Measurements from ENCODE around the gene SCEL. TPM values are rescaled to one million over a fixed set of nuclear protein-coding genes. Genes with fewer than 3 reads are reported as not detected.

SCEL gene
- total RNA-seq, 3 donors from 2014 or later (not counting 1 experiment from before 2014, with no cell fraction given) = not detected

- no peaks in the 10 kb centered on the region for H3K27me3 ChIP-seq (ENCODE audit: control insufficient read depth, insufficient read depth, low read length)
- intact Hi-C loops (cut with micrococcal nuclease) = no loop called here
- no peaks in the 10 kb centered on the region for H3K9me3 ChIP-seq (ENCODE audit: control insufficient read depth, insufficient read depth, low read length)
- WGBS (ENCODE audit: insufficient coverage) = 62% methylated on average over 2 of the region's 2 CpGs
- Mint-ChIP-seq H3K4me1 (no peaks in the 10 kb centered on the region), H3K36me3 (no peaks in the 10 kb centered on the region), H3K9me3 (no peaks in the 10 kb centered on the region), H3K4me3 (no peak overlapping the region), H3K27ac (no peak overlapping the region), H3K27me3 (ENCODE audit: low read depth in 2 of 2) (peaks cover 3 to 11% of the 10 kb centered on the region in 2 donors)
- no peak overlapping the region for H3K27ac ChIP-seq (ENCODE audit: low read length)
- ATAC-seq = no peak
- DNase-seq = no peak
- TF ChIP-seq CTCF (IDR thresholded peaks at IDR 0.05) = no peak
- no peaks in the 10 kb centered on the region for H3K4me1 ChIP-seq (ENCODE audit: control insufficient read depth, insufficient read depth, low read length)
- no peaks in the 10 kb centered on the region for H3K36me3 ChIP-seq (ENCODE audit: control insufficient read depth, insufficient read depth, low read length)
- H3K4me3 ChIP-seq (ENCODE audit: low read length) = no peak overlapping the region
Observed at GRCh38 chr13:77513719-77514335, 21.7 kb upstream of the SCEL start.

GRCh38 chr13:77514336-77514726, 21.2 kb upstream of the SCEL start:
- Histone ChIP-seq H3K27me3 (ENCODE audit: control insufficient read depth, insufficient read depth, low read length) (no peaks in the 10 kb centered on the region), H3K4me3 (ENCODE audit: low read length) (no peak overlapping the region), H3K27ac (ENCODE audit: low read length) (no peak overlapping the region), H3K9me3 (ENCODE audit: control insufficient read depth, insufficient read depth, low read length) (no peaks in the 10 kb centered on the region), H3K36me3 (ENCODE audit: control insufficient read depth, insufficient read depth, low read length) (no peaks in the 10 kb centered on the region), H3K4me1 (ENCODE audit: control insufficient read depth, insufficient read depth, low read length) (no peaks in the 10 kb centered on the region)
- no peak for TF ChIP-seq CTCF (IDR thresholded peaks at IDR 0.05)
- no peak for ATAC-seq
- WGBS (ENCODE audit: insufficient coverage) = 25% methylated on average over 1 of the region's 1 CpG
- peaks cover 3 to 11% of the 10 kb centered on the region in 2 donors for H3K27me3 Mint-ChIP-seq (ENCODE audit: low read depth in 2 of 2)
- no peak for DNase-seq
- H3K27ac Mint-ChIP-seq = no peak overlapping the region
- H3K36me3 Mint-ChIP-seq = no peaks in the 10 kb centered on the region
- intact Hi-C loops (cut with micrococcal nuclease) = no loop called here
- no peaks in the 10 kb centered on the region for H3K4me1 Mint-ChIP-seq
- no peak overlapping the region for H3K4me3 Mint-ChIP-seq
- H3K9me3 Mint-ChIP-seq = no peaks in the 10 kb centered on the region

GRCh38 chr13:77515785-77516184, 19.7 kb upstream of the SCEL start:
- no peaks in the 10 kb centered on the region for H3K4me1 ChIP-seq (ENCODE audit: control insufficient read depth, insufficient read depth, low read length)
- Mint-ChIP-seq H3K27ac (no peak overlapping the region), H3K4me1 (no peaks in the 10 kb centered on the region), H3K9me3 (no peaks in the 10 kb centered on the region), H3K4me3 (no peak overlapping the region), H3K36me3 (no peaks in the 10 kb centered on the region), H3K27me3 (ENCODE audit: low read depth in 2 of 2) (peaks cover 2 to 4% of the 10 kb centered on the region in 2 donors)
- no peaks in the 10 kb centered on the region for H3K27me3 ChIP-seq (ENCODE audit: control insufficient read depth, insufficient read depth, low read length)
- 94% methylated on average over 1 of the region's 2 CpGs for WGBS (ENCODE audit: insufficient coverage)
- no peak for DNase-seq
- no peak overlapping the region for H3K27ac ChIP-seq (ENCODE audit: low read length)
- ATAC-seq = no peak
- H3K4me3 ChIP-seq (ENCODE audit: low read length) = no peak overlapping the region
- no peaks in the 10 kb centered on the region for H3K9me3 ChIP-seq (ENCODE audit: control insufficient read depth, insufficient read depth, low read length)
- H3K36me3 ChIP-seq (ENCODE audit: control insufficient read depth, insufficient read depth, low read length) = no peaks in the 10 kb centered on the region
- intact Hi-C loops (cut with micrococcal nuclease) = no loop called here
- TF ChIP-seq CTCF (IDR thresholded peaks at IDR 0.05) = no peak

- H3K27me3 Mint-ChIP-seq (ENCODE audit: low read depth in 2 of 2) = peaks cover 2 to 10% of the 10 kb centered on the region in 2 donors
- Histone ChIP-seq H3K4me3 (ENCODE audit: low read length) (no peak overlapping the region), H3K4me1 (ENCODE audit: control insufficient read depth, insufficient read depth, low read length) (no peaks in the 10 kb centered on the region), H3K27ac (ENCODE audit: low read length) (no peak overlapping the region), H3K27me3 (ENCODE audit: control insufficient read depth, insufficient read depth, low read length) (no peaks in the 10 kb centered on the region), H3K36me3 (ENCODE audit: control insufficient read depth, insufficient read depth, low read length) (no peaks in the 10 kb centered on the region), H3K9me3 (ENCODE audit: control insufficient read depth, insufficient read depth, low read length) (no peaks in the 10 kb centered on the region)
- DNase-seq (no peak), ATAC-seq (no peak)
- WGBS (ENCODE audit: insufficient coverage) = 75% methylated on average over 3 of the region's 4 CpGs
- no peaks in the 10 kb centered on the region for H3K9me3 Mint-ChIP-seq
- intact Hi-C loops (cut with micrococcal nuclease) = no loop called here
- no peaks in the 10 kb centered on the region for H3K36me3 Mint-ChIP-seq
- no peaks in the 10 kb centered on the region for H3K4me1 Mint-ChIP-seq
- no peak overlapping the region for H3K4me3 Mint-ChIP-seq
- no peak for TF ChIP-seq CTCF (IDR thresholded peaks at IDR 0.05)
- H3K27ac Mint-ChIP-seq = no peak overlapping the region
Observed at GRCh38 chr13:77516342-77516789, 19.1 kb upstream of the SCEL start.

All from natural killer cell (primary cell).